HG03025 (cell line): ENCODE measurements around the gene NUMB.

Source experiments
- ATAC-seq: cut with Tn5 transposase; IDR thresholded peaks from one replicate; pipeline ENCODE4 v1.9.1; 2021; ENCODE audit warnings: mild to moderate bottlenecking, moderate library complexity; ENCODE audit not compliant: unreplicated experiment, low FRiP score

The NUMB gene

GRCh38 chr14:73305499-73305898 is 152.8 kb downstream of the NUMB start:
- ATAC-seq: no peak

- no peak for ATAC-seq
Measured at GRCh38 chr14:73295198-73295796, 163.0 kb downstream of the NUMB start.

- ATAC-seq: no peak
Measured at GRCh38 chr14:73293782-73294781, 164.3 kb downstream of the NUMB start.

- peak; percentile 74 for ATAC-seq
Measured at GRCh38 chr14:73290279-73290678, 168.1 kb downstream of the NUMB start.

GRCh38 chr14:73289729-73290128 is 168.6 kb downstream of the NUMB start:
- no peak for ATAC-seq

- no peak for ATAC-seq
Measured at GRCh38 chr14:73289308-73289707, 169.0 kb downstream of the NUMB start.

- no peak for ATAC-seq
Measured at GRCh38 chr14:73287071-73287470, 171.3 kb downstream of the NUMB start.

- no peak for ATAC-seq
Measured at GRCh38 chr14:73286598-73286997, 171.7 kb downstream of the NUMB start.

- ATAC-seq: no peak
Measured at GRCh38 chr14:73285979-73286378, 172.4 kb downstream of the NUMB start.

- no peak for ATAC-seq
Measured at GRCh38 chr14:73283608-73284379, 174.6 kb downstream of the NUMB start.

GRCh38 chr14:73280903-73281302 is 177.4 kb downstream of the NUMB start:
- no peak for ATAC-seq

GRCh38 chr14:73277376-73277775 is 181.0 kb downstream of the NUMB start:
- no peak for ATAC-seq

GRCh38 chr14:73276836-73277235 is 181.5 kb downstream of the NUMB start:
- no peak for ATAC-seq

GRCh38 chr14:73273799-73274198 is 184.5 kb downstream of the NUMB start:
- ATAC-seq: no peak

GRCh38 chr14:73272393-73272792 is 186.0 kb downstream of the NUMB start:
- no peak for ATAC-seq

GRCh38 chr14:73269729-73270531 is 188.4 kb downstream of the NUMB start:
- ATAC-seq: no peak

- ATAC-seq: no peak
Measured at GRCh38 chr14:73267474-73267873, 190.9 kb downstream of the NUMB start.

GRCh38 chr14:73266317-73266716 is 192.0 kb downstream of the NUMB start:
- no peak for ATAC-seq

GRCh38 chr14:73265721-73266046 is 192.7 kb downstream of the NUMB start:
- ATAC-seq: no peak
